NCI-H2171 treated with DMSO at 0.1 percent for 48 hours (cell line): ENCODE data around the gene RPL5.

Experiments
- DNase-seq: peaks from one replicate; lab custom pipeline; 2025; lab: John Stamatoyannopoulos, UW

Gene RPL5

GRCh38 chr1:92855236-92855635 lies 23.4 kb downstream of the RPL5 start:
- DNase-seq = no peak

DNA sequence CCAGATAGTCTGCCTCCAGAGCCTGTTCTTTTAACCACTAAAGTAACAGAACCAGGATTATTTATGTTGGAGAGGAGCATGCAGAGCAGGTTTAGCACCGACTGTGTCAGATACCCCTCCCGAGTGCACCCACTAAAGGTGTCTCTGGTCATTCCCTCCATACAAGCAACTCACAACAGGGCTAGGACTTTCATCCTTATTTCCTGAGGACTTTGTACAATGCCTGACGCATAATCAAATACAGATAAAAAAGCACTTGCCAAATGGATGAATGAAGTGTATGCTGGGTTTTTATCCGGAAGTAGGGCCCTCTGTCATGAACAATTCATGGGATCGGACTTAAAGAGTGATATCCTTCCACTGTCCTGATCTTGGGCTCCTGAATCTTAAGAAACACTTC lies 26.0 kb downstream of the RPL5 start:
- no peak for DNase-seq

GRCh38 chr1:92858564-92859399 lies 26.9 kb downstream of the RPL5 start:
- DNase-seq = peak; percentile 88

DNA sequence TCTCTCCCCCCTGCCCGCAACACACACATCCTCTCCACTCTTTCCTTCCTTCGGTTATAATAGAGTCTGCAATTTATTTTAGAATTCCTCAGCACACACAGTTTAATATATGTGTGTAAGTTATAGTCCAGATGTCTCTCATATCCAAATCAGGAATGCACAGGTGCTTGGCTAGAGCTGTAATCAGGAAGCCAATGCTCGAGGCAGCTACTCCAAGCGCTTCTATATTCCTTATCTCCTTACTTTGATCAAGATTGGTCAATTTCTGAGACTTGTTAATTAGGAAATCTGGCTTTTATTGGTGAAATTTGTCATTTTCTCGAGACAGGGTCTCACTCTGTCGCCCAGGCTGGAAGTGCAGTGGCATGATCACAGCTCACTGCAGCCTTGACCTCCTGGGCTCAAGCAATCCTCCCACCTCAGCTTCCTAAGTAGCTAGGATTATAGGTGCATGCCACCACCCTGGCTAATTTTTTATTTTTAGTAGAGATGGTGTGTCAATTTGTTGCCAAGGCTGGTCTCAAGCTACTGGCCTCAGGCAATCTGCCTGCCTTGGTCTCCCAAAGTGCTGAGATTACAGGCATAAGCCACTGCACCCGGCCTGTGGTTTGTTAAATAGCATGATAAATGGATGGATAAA lies 27.7 kb downstream of the RPL5 start:
- no peak for DNase-seq

DNA sequence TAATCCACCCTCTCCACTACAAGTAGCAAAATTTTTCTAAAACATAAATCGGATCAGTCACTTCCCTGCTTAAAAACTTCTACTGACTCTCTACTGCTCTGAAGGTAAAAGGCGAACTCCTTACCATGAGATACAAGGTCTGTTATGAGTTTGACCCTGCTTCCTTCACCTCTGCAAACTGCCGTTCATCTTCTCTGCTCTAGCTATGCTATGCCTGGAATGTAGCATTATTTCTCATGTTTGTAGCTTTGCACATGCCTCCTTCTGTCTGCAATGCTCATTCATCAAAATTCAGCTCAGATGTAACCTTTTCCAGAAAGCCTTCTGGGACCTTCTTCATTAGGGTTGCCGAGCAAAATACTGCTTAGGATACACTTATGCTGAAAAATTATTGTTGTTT lies 30.8 kb downstream of the RPL5 start:
- no peak for DNase-seq

GRCh38 chr1:92864131-92864530 lies 32.3 kb downstream of the RPL5 start:
- no peak for DNase-seq

GRCh38 chr1:92870591-92870990 lies 38.8 kb downstream of the RPL5 start:
- DNase-seq = no peak

- DNase-seq = no peak
Measured at GRCh38 chr1:92872719-92873118, 40.9 kb downstream of the RPL5 start.

- no peak for DNase-seq
Measured at GRCh38 chr1:92874987-92875386, 43.1 kb downstream of the RPL5 start.

DNA sequence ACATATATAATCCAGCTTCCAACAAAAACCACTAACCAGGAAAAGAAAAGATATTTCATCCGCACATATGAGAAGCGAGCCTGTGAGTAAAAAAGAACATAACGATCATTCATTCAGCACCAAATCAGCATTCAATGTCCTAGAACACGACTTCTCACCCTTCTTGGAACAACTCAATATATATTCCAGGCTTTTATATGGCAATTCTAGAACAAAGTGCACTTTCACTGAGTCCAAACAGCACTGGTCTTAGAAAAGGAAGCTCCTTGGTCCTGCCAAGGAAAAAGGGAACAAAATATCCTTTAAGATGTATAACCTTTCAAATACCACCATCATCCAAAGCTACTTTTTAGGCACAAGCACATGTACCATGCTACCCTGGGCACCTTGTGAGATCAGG lies 44.5 kb downstream of the RPL5 start:
- no peak for DNase-seq

DNA sequence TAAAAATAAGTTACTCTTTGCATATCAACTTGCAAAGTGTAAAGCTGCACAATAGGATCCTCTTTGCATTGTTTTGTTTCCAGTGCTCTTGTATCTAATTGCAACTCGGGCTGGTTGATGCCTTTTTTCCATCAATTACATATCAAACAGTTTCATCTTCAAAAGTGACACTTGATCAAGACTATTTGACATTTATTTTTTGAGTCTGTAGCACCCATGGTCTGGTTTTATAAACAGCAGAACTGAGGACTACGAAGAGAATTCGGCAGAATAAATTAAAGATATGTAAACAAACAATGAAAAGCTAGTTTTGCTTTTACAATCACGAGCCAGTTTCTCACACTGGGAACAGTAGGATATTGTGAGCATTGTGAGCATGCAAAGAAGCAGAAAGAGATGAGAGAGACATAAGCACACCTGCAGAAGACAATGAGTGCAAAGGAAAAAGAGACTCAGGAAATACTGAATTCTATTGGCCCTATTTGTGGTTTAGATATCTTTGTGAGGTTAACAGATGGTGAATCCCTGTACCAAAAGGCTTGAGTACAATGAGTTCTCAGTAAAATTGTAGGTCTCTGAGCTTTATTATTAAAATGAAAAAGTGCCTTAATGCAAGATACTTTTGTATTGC lies 45.4 kb downstream of the RPL5 start:
- peak; percentile 47 for DNase-seq

DNA sequence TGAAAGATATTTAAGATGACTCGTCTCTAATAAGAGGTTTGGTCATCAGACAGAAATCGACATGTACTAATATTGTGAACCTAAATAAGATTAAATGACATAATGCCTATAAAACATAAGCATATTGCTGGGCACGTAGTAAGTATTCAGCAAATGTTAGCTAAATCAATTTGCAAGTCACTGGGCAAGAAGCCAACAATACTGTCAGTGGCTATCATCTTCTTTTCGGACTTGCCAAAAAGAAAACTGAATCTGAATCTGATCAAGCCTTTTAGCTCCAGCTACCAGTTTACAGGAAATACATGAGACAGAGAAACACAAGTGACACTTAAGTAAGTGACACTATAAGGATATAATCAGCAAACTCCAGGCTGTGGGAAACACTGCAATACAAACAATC lies 46.0 kb downstream of the RPL5 start:
- peak; percentile 40 for DNase-seq

- DNase-seq = no peak
Measured at GRCh38 chr1:92879316-92879968, 47.6 kb downstream of the RPL5 start.

DNA sequence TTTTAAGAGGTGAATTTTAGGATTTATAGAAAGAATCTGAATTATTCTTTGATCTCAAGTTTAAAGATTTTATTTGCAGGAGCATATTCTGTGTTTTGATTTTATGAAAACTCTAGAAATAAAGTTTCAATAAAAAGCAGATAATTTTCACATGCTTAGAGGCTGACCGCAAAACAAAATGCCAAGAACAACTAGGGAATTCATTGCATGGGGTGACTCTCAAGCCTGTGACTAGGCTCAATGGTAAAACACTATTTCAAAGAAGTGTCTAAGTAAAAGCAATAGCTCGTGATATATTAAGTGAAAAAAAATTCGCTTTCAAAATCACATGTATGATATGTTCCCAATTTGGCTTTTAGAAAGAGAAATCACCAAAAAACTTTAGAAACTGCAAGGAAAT lies 49.6 kb downstream of the RPL5 start:
- no peak for DNase-seq

DNA sequence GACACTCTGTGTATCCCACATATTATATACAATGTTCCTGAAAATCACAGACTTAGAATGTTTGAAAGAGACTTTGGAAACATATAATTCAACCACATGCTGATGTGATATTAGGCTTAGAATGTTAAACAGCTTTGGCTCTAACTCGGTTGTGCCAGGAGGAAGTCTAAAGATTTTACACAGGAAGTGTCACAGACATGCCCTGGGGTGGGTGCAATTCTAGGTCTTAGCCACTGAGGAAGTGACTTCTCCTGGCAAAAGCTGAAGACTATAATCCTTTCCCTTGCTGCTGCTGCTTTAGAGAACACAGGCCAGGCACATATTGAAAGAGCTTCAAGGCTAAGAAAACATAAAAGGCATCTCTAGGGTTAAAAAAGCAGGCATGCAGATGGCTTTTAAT lies 51.0 kb downstream of the RPL5 start:
- DNase-seq = no peak

DNA sequence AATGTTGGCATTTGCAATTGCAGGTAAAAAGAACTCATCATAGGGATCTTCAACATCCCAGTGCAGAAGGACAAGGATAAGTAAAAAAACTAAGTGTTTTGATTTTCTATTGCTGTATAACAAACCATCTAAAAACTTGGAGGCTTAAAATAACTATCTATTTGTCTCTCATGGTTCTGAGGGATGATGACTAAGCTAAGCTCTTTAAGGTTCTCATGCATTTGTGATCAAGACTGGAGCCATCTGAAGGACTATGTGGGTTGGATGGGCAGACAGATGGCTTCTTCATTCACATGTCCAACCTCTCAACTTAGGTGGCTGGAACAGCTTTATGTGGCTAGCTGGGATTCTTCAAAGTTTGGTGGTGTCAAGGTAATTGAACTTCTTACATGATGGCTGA lies 51.5 kb downstream of the RPL5 start:
- DNase-seq = no peak

DNA sequence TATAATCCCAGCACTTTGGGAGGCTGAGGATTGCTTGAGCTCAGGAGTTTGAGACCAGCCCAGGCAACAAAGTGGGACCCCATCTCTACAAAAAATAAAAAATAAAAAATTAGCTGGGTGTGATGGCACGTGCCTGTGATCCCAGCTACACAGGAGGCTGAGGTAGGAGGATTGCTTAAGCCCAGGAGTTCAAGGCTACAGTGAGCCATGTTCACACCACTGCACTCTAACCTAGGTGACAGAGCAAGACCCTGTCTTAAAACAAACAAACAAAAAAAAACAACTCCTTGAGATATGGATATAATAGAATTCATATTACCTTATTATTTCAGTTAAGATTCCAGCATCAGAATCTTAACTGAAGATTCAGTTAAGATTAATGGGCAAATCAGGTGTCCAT lies 52.4 kb downstream of the RPL5 start:
- DNase-seq = no peak

- no peak for DNase-seq
Measured at GRCh38 chr1:92886886-92887419, 55.1 kb downstream of the RPL5 start.

- no peak for DNase-seq
Measured at GRCh38 chr1:92887465-92887864, 55.6 kb downstream of the RPL5 start.
